ENCODE results near the gene CNIH2.
A peak's percentile ranks its signal among the peaks of the same experiment; 100 is the strongest.

The CNIH2 gene

DNA sequence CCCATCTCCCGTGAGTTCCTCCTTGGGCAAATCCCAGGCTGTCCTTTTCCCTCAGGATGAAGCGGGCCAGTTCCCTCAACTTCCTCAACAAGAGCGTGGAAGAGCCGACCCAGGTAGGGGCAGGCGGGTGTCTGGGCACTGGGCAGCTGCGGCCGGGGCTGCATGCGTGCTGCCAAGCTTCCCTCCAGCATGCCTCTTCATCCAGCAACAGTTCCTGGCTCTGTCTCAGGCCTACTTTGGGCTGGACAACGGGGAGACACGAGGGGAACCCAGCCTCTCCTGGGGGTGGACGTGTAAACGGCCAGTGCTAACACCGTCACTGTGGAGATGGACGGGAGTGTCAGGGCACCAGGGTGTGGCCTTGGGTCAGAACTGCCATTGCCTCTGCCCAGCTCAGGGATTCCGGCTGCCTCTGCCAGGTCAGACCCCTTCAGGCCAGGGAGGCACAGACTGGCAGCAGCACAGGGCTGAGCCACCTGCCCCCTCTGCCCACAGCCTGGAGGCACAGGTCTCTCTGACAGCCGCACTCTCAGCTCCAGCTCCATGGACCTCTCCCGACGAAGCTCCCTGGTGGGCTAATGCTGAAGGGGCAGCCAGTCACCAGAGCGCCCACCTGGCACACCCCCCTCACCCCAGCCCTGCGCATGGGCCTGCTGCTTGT lies 11.5 kb upstream of the CNIH2 start:
- ChIA-PET CTCF (interaction anchor here (1.7 kb wide), 1 partner anchor 12 kb away, joined by 4 read pairs; no protein-coding TSS in a partner anchor), POLR2A (interaction anchor here (1.1 to 3.6 kb wide), 2 partner anchors 23 to 44 kb away, joined by 4 to 15 read pairs; partner anchors contain the start of gene YIF1A)
- TF ChIP-seq FOXK2 (IDR thresholded peaks at IDR 0.05) (no peak), SUZ12 (IDR thresholded peaks at IDR 0.05) (no peak), LEF1 (IDR thresholded peaks at IDR 0.05; ENCODE audit: borderline replicate concordance) (no peak), ZNF384 (IDR thresholded peaks at IDR 0.05) (no peak), ELF4 (IDR thresholded peaks at IDR 0.05) (no peak), HDGF (IDR thresholded peaks at IDR 0.05; ENCODE audit: borderline replicate concordance) (no peak), NFRKB (IDR thresholded peaks at IDR 0.05) (no peak), ARNT (IDR thresholded peaks at IDR 0.05) (no peak), FOXA1 (IDR thresholded peaks at IDR 0.05) (no peak), SP1 (IDR thresholded peaks at IDR 0.05) (no peak), L3MBTL2 (conservative IDR thresholded peaks at IDR 0.05) (no peak), FOXM1 (IDR thresholded peaks at IDR 0.05; ENCODE audit: borderline replicate concordance) (no peak), BHLHE40 (IDR thresholded peaks at IDR 0.05; ENCODE audit: borderline replicate concordance) (no peak), TARDBP (IDR thresholded peaks at IDR 0.05) (no peak)
- TF ChIP-seq, protein P1, sequence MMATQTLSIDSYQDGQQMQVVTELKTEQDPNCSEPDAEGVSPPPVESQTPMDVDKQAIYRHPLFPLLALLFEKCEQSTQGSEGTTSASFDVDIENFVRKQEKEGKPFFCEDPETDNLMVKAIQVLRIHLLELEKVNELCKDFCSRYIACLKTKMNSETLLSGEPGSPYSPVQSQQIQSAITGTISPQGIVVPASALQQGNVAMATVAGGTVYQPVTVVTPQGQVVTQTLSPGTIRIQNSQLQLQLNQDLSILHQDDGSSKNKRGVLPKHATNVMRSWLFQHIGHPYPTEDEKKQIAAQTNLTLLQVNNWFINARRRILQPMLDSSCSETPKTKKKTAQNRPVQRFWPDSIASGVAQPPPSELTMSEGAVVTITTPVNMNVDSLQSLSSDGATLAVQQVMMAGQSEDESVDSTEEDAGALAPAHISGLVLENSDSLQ (IDR thresholded peaks at IDR 0.05) = no peak

DNA sequence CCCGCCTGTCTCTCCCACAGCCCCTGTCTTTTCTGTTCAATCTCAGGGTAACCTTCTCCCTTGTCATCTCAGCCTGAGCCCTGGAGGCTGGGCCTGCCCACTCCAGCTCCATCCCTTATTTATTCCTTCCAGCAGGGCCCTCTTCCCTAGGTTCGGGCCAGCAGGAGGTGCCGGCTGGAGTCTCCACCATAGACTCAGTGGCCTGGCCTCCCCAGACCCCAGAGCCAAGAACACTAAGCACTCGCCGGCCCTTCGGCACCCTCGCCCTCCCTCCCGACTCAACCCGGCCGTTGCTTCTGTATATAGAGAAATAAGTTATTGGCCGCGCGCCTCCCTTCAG lies 11.0 kb upstream of the CNIH2 start:
- POLR2A ChIA-PET = interaction anchor here (0.6 to 3.6 kb wide), 11 partner anchors 10 to 147 kb away, joined by 3 to 24 read pairs (median 4); partner anchors contain the start of genes CNIH2 and YIF1A
- CTCF ChIA-PET = interaction anchor here (0.8 to 1.7 kb wide), 4 partner anchors 13 to 379 kb away, joined by 3 to 4 read pairs (median 4); partner anchors contain the start of gene FIBP
- TF ChIP-seq ELF4 (IDR thresholded peaks at IDR 0.05) = no peak
- TF ChIP-seq, protein P1 (IDR thresholded peaks at IDR 0.05) = no peak
- TF ChIP-seq CTBP1 (IDR thresholded peaks at IDR 0.05; ENCODE audit: borderline replicate concordance) = no peak
- TF ChIP-seq SP1 (IDR thresholded peaks at IDR 0.05) = no peak
- no peak for TF ChIP-seq LEF1 (IDR thresholded peaks at IDR 0.05; ENCODE audit: borderline replicate concordance)
- TF ChIP-seq L3MBTL2 (conservative IDR thresholded peaks at IDR 0.05) = no peak
- no peak for TF ChIP-seq BHLHE40 (IDR thresholded peaks at IDR 0.05; ENCODE audit: borderline replicate concordance)
- no peak for TF ChIP-seq FOXM1 (IDR thresholded peaks at IDR 0.05; ENCODE audit: borderline replicate concordance)
- no peak for TF ChIP-seq NFRKB (IDR thresholded peaks at IDR 0.05)
- DNase-seq (ENCODE audit: extremely low spot score) = no peak

More for the DNA sequence above, 11.5 kb upstream of the CNIH2 start:
- DNase-seq (ENCODE audit: extremely low spot score) = no peak

DNA sequence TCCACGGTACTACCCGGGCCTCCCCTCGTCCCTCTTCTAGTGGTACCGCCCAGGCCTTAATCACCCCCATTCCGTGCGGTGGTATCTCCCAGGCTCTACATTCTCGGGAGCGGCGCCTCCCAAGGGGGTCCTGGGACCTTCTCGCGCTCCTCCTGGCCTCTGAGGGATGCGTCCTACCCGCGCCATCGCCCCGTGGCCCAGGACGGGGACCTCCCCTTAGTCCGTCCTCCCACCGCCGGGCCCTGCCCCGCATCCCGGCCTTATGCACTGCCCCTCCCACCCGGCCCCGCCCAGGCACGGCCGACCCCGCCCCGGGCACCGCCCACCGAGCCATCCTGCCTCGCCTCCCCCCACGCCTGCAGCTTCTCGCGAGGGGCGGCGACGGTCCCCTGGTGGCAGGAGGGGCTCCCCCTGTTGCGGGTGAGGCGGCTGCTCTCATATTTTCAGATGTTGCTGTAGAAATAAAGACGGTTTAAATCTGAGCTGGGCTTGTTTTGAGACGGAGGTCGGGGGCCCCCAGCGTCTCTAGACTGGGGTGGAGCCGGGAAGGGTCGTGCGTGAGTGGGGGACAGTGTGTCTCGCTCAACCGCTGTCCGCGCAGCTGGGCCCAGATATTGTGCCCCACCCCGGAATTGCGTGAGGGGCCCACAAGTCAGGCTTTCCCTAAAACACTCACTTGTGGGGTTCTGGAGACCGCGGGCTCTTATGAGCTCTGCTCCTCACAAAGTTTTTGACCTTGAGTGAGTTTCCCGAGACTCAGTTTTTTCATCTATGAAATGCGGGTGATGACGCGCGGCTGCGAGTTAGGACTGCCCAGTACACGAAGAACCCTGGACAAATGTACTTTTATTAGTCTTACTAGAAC lies 10.4 kb upstream of the CNIH2 start:
- ChIA-PET POLR2A (interaction anchor here (0.6 to 3.6 kb wide), 13 partner anchors 9 to 148 kb away, joined by 3 to 24 read pairs (median 4); partner anchors contain the start of genes BRMS1, CNIH2 and YIF1A), CTCF (interaction anchor here (0.5 to 1.7 kb wide), 6 partner anchors 13 to 379 kb away, joined by 3 to 4 read pairs (median 4); partner anchors contain the start of gene FIBP)
- DNase-seq (ENCODE audit: extremely low spot score) = peak; percentile 86
- TF ChIP-seq FOXK2 (IDR thresholded peaks at IDR 0.05) = no peak

DNA sequence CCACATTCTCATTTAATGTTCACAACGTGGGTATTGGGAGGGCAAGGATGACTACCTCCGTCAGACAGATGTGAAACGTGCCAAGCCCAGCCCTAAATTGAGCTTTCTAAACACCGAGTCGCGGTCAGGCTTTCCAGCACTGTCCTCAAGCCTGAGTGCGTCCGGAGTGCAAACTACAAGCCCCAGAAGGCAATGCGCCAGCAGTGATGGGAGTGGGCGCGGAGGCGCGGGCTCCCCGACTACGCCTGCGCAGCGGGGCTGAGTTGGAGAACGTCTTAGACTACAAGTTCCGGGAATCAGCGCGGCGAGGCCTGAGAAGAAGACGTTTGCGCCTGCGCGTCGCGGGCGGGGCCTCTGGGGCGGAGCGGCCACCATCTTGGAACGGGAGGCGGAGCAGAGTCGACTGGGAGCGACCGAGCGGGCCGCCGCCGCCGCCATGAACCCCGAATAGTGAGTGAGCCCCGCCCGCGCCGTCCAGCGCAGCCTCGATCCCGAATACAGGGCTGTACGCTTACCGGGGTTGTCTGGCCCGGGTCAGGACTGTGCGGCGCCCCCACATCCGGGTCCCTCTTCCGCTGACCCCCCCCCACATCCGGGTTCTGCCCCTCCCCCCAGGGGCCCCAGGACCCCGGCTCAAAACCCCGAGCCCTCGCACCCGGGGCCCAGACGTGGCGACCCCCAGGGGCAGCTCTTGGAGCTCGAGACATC lies 9.6 kb upstream of the CNIH2 start, which contains the start of gene RAB1B:
Gene RAB1B (plus strand): TSS at position 396 of the 708 bp plus-strand sequence. CDS start 41 bp downstream, at position 437.
- peak; percentile 99 for DNase-seq (ENCODE audit: extremely low spot score)
- POLR2A ChIA-PET = interaction anchor here (1.0 to 3.6 kb wide), 10 partner anchors 8 to 149 kb away, joined by 3 to 24 read pairs (median 4); partner anchors contain the start of genes BRMS1, CNIH2 and YIF1A
- TF ChIP-seq FOXM1 (IDR thresholded peaks at IDR 0.05; ENCODE audit: borderline replicate concordance) (no peak), FOXA1 (IDR thresholded peaks at IDR 0.05) (no peak), HDGF (IDR thresholded peaks at IDR 0.05; ENCODE audit: borderline replicate concordance) (no peak), CTBP1 (IDR thresholded peaks at IDR 0.05; ENCODE audit: borderline replicate concordance) (no peak), ELF4 (IDR thresholded peaks at IDR 0.05) (no peak; the same call in 1 of the 2 replicates), LEF1 (IDR thresholded peaks at IDR 0.05; ENCODE audit: borderline replicate concordance) (no peak)
- CTCF ChIA-PET = interaction anchor here (0.5 to 1.6 kb wide), 3 partner anchors 14 to 60 kb away, joined by 4 read pairs; no protein-coding TSS in a partner anchor

DNA sequence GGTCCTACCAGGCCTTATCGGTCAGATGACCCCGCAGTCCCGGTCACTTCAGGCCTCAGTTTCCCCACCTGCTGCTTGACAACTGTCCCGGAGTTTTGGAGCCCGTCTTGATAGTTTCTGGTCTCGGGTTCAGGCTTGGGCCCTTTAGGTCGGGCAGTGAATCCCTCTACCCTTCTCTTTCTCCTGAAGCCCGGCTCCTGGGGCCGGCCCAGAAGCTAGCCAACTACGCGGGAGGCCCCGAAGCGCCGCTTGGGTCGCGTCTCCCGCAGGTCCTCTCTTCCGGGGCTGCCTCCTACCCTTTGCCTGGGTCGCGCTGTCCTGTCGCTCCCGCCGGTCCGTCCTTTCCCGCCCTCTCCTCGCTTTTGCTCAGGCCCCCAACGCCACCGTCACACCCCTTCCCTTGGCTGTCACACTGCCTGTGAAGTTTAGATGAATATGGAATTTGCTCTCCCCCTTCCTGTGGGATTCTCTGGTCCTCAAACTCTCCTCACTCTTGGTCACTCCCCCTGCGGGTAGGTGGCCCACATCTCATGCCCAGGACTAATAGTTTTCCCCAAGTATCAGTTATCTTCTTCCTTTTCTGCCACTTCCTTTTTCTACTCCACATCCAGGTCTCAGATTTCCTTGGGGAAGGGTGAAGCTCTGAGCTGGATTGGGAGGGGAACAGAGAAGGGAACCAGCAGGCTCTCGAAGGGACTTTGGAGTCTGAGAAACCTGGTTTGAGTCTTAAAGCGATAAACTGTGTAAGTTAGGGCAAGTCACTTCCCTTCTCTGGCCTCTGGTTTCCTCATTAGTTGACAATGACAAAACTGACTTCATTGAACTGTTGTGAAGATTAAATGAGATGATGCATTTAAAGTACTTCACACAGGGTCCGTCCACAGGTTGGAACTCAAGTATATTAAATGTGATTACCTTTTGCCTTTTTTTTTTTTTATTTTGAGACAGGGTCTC lies 8.7 kb upstream of the CNIH2 start:
- ChIA-PET CTCF (no interaction called here), POLR2A (interaction anchor here (1.1 to 3.6 kb wide), 5 partner anchors 8 to 76 kb away, joined by 4 to 24 read pairs (median 15); partner anchors contain the start of genes BRMS1, CNIH2 and YIF1A)
- TF ChIP-seq ZNF384 (IDR thresholded peaks at IDR 0.05) = no peak
- no peak for TF ChIP-seq ARNT (IDR thresholded peaks at IDR 0.05)
- no peak for TF ChIP-seq FOXM1 (IDR thresholded peaks at IDR 0.05; ENCODE audit: borderline replicate concordance)
- TF ChIP-seq FOXK2 (IDR thresholded peaks at IDR 0.05) = no peak
- TF ChIP-seq NFRKB (IDR thresholded peaks at IDR 0.05) = no peak
- no peak for TF ChIP-seq TARDBP (IDR thresholded peaks at IDR 0.05)
- TF ChIP-seq BHLHE40 (IDR thresholded peaks at IDR 0.05; ENCODE audit: borderline replicate concordance) = no peak
- TF ChIP-seq, protein P1 (IDR thresholded peaks at IDR 0.05) = no peak
- no peak for TF ChIP-seq HDGF (IDR thresholded peaks at IDR 0.05; ENCODE audit: borderline replicate concordance)
- no peak for TF ChIP-seq SP1 (IDR thresholded peaks at IDR 0.05)
- TF ChIP-seq FOXA1 (IDR thresholded peaks at IDR 0.05) = no peak
- no peak for TF ChIP-seq LEF1 (IDR thresholded peaks at IDR 0.05; ENCODE audit: borderline replicate concordance)
- no peak for TF ChIP-seq SUZ12 (IDR thresholded peaks at IDR 0.05)
- TF ChIP-seq CTBP1 (IDR thresholded peaks at IDR 0.05; ENCODE audit: borderline replicate concordance) = no peak
- no peak for TF ChIP-seq L3MBTL2 (conservative IDR thresholded peaks at IDR 0.05)
- TF ChIP-seq ELF4 (IDR thresholded peaks at IDR 0.05) = no peak
- peak; percentile 38 for DNase-seq (ENCODE audit: extremely low spot score)

All from HEK293T (cell line).